Measurements from ENCODE around the gene SPNS2. TPM values are rescaled to one million over a fixed set of nuclear protein-coding genes. Genes with fewer than 3 reads are reported as not detected.

Gene SPNS2
- total RNA-seq, 4 donors from 2014 or later: 5.4 to 49.8 (median 23.4) TPM

- TF ChIP-seq, protein P1, sequence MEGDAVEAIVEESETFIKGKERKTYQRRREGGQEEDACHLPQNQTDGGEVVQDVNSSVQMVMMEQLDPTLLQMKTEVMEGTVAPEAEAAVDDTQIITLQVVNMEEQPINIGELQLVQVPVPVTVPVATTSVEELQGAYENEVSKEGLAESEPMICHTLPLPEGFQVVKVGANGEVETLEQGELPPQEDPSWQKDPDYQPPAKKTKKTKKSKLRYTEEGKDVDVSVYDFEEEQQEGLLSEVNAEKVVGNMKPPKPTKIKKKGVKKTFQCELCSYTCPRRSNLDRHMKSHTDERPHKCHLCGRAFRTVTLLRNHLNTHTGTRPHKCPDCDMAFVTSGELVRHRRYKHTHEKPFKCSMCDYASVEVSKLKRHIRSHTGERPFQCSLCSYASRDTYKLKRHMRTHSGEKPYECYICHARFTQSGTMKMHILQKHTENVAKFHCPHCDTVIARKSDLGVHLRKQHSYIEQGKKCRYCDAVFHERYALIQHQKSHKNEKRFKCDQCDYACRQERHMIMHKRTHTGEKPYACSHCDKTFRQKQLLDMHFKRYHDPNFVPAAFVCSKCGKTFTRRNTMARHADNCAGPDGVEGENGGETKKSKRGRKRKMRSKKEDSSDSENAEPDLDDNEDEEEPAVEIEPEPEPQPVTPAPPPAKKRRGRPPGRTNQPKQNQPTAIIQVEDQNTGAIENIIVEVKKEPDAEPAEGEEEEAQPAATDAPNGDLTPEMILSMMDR (IDR thresholded peaks at IDR 0.05): no peak
- TF ChIP-seq POLR2A (IDR thresholded peaks at IDR 0.05) (no peak), EP300 (IDR thresholded peaks at IDR 0.05) (no peak)
- 72 to 74% methylated on average over 10 of the region's 10 CpGs for WGBS, 2 donors
Observed at GRCh38 chr17:4463818-4464476, 34.7 kb upstream of the SPNS2 start.

DNA sequence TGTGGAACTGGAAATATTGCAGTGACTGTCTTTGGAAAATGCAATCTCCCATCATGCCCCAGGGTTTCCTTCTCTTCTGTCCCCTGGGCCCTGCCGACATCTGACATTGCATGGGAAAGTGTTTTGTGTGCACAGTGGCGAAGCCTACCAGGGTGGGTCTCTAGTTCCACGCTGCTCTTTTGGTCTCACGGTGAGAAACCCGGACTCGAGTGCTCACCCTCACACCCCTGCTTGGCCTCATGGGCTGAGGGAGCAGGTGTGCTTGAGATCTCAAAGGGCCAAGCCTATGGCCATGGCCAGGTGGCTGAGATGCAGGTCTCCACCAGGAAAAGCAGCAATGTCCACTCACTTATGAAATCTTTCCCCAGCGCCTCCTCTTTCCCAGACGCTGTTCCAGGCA, 32.9 kb upstream of the SPNS2 start:
- no peak for DNase-seq (ENCODE audit: low spot score in 2 of 2)
- 88 to 92% methylated on average over 8 of the region's 8 CpGs for WGBS, 2 donors
- TF ChIP-seq POLR2A (IDR thresholded peaks at IDR 0.05) (no peak), EP300 (IDR thresholded peaks at IDR 0.05) (no peak)
- TF ChIP-seq, protein P1 (IDR thresholded peaks at IDR 0.05): no peak
- Histone ChIP-seq H3K36me3 (no peaks in the 10 kb centered on the region), H3K4me3 (no peak overlapping the region), H3K9me3 (peaks cover 0 to 3% (median 0%) of the 10 kb centered on the region in 4 donors), H3K27me3 (no peaks in the 10 kb centered on the region), H3K4me1 (no peaks in the 10 kb centered on the region), H3K27ac (no peak overlapping the region)

More at GRCh38 chr17:4463818-4464476, 34.7 kb upstream of the SPNS2 start:
- peaks cover 0 to 15% (median 0%) of the 10 kb centered on the region in 4 donors for H3K9me3 ChIP-seq
- H3K4me3 ChIP-seq: no peak overlapping the region
- no peak overlapping the region for H3K27ac ChIP-seq
- DNase-seq (ENCODE audit: low spot score in 2 of 2): no peak
- H3K27me3 ChIP-seq: no peaks in the 10 kb centered on the region
- no peaks in the 10 kb centered on the region for H3K4me1 ChIP-seq
- no peaks in the 10 kb centered on the region for H3K36me3 ChIP-seq

- TF ChIP-seq EP300 (IDR thresholded peaks at IDR 0.05) (no peak), POLR2A (IDR thresholded peaks at IDR 0.05) (no peak)
- TF ChIP-seq, protein P1 (IDR thresholded peaks at IDR 0.05): no peak
- DNase-seq (ENCODE audit: low spot score in 2 of 2): no peak
- H3K36me3 ChIP-seq: no peaks in the 10 kb centered on the region
- H3K27ac ChIP-seq: no peak overlapping the region
- no peaks in the 10 kb centered on the region for H3K9me3 ChIP-seq
- no peak overlapping the region for H3K4me3 ChIP-seq
- no peaks in the 10 kb centered on the region for H3K4me1 ChIP-seq
- no peaks in the 10 kb centered on the region for H3K27me3 ChIP-seq
- WGBS, 2 donors: 51 to 55% methylated on average over 7 of the region's 7 CpGs
Observed at GRCh38 chr17:4467287-4467686, 31.4 kb upstream of the SPNS2 start.

GRCh38 chr17:4469552-4469951, 29.1 kb upstream of the SPNS2 start:
- no peak overlapping the region for H3K4me3 ChIP-seq
- no peaks in the 10 kb centered on the region for H3K9me3 ChIP-seq
- H3K36me3 ChIP-seq: no peaks in the 10 kb centered on the region
- no peak for TF ChIP-seq POLR2A (IDR thresholded peaks at IDR 0.05)
- TF ChIP-seq EP300 (IDR thresholded peaks at IDR 0.05): no peak
- TF ChIP-seq, protein P1 (IDR thresholded peaks at IDR 0.05): no peak
- DNase-seq (ENCODE audit: low spot score in 2 of 2): no peak
- no peaks in the 10 kb centered on the region for H3K4me1 ChIP-seq
- no peaks in the 10 kb centered on the region for H3K27me3 ChIP-seq
- WGBS, 2 donors: 70 to 76% methylated on average over 12 of the region's 12 CpGs
- no peak overlapping the region for H3K27ac ChIP-seq

GRCh38 chr17:4472286-4472685, 26.4 kb upstream of the SPNS2 start:
- no peak for DNase-seq (ENCODE audit: low spot score in 2 of 2)
- no peaks in the 10 kb centered on the region for H3K36me3 ChIP-seq
- no peak overlapping the region for H3K27ac ChIP-seq
- 59 to 71% methylated on average over 3 of the region's 3 CpGs for WGBS, 2 donors
- TF ChIP-seq EP300 (IDR thresholded peaks at IDR 0.05): no peak
- TF ChIP-seq POLR2A (IDR thresholded peaks at IDR 0.05): no peak
- TF ChIP-seq, protein P1 (IDR thresholded peaks at IDR 0.05): no peak
- no peaks in the 10 kb centered on the region for H3K27me3 ChIP-seq
- H3K4me3 ChIP-seq: no peak overlapping the region
- no peaks in the 10 kb centered on the region for H3K9me3 ChIP-seq
- H3K4me1 ChIP-seq: no peaks in the 10 kb centered on the region

Measured in tibial nerve (tissue), 4 donors.